GM20431 (cell line): Measurements from ENCODE around the gene INPP5B.
"Not testable (repeated sequence)": the region's sequence is repeated elsewhere in the genome, so short reads cannot be mapped to it uniquely, and the experiment has no call there.

ENCODE experiments used
- in situ Hi-C: fragments of 300-500 bp; cut with MseI, MboI; formaldehyde crosslinking; loops from one replicate; pipeline ENCODE4 v1.15.0; 2020; ENCODE audit warnings: low sequenced_read_pairs; ENCODE audit not compliant: unreplicated experiment

INPP5B gene

GRCh38 chr1:37919277-37919676 is 27.6 kb downstream of the INPP5B start:
- in situ Hi-C loops: no loop called here

- in situ Hi-C loops: no loop called here
Observed at GRCh38 chr1:37915476-37916093, 31.3 kb downstream of the INPP5B start.

GRCh38 chr1:37914719-37915475 is 32.0 kb downstream of the INPP5B start:
- in situ Hi-C loops: no loop called here

DNA sequence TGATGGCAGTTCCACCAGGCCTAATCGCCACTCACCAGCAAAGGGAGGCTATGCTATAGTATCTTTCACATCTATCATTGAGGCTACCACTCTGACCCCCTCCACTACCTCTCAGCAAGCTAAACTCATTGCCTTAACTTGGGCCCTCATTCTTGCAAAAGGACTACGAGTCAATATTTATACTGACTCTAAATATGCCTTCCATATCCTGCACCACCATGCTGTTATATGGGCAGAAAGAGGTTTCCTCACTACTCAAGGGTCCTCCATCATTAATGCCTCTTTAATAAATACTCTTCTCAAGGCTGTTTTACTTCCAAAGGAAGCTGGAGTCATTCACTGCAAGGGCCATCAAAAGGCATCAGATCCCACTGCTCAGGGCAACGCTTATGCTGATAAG is 35.4 kb downstream of the INPP5B start:
- in situ Hi-C loops: not testable (repeated sequence)

DNA sequence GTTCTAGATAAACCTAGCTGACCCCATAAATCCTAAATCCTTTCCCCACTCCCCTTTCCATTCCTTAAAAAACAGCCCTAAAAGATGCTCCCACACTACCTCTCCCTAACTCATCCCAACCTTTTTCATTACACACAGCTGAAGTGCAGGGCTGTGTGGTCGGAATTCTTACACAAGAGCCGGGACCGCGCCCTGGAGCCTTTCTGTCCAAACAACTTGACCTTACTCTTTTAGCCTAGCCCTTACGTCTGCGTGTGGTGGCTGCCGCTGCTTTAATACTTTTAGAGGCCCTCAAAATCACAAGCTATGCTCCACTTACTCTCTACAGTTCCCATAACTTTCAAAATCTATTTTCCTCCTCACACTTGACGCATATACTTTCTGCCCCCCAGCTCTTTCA is 36.0 kb downstream of the INPP5B start:
- in situ Hi-C loops: not testable (repeated sequence)

DNA sequence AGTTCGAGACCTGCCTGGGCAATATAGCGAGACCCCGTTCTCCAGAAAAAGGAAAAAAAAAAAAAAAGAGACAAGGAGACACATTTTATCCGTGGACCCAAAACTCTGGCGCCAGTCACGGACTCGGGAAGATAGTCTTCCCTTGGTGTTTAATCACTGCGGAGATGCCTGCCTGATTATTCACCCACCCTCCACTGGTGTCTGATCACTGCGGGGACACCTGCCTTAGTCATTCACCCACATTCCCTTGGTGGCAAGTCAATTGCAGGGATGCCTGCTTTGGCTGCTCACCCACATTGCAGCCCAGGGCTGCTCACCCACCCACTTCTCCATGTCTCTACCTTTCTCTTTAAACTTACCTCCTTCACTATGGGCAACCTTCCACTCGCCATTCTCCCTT is 38.3 kb downstream of the INPP5B start:
- in situ Hi-C loops: not testable (repeated sequence)

- in situ Hi-C loops: not testable (repeated sequence)
Observed at GRCh38 chr1:37907416-37908125, 39.3 kb downstream of the INPP5B start.

- in situ Hi-C loops: not testable (repeated sequence)
Observed at GRCh38 chr1:37906591-37906990, 40.3 kb downstream of the INPP5B start.

- in situ Hi-C loops: no loop called here
Observed at GRCh38 chr1:37905727-37906126, 41.1 kb downstream of the INPP5B start.

DNA sequence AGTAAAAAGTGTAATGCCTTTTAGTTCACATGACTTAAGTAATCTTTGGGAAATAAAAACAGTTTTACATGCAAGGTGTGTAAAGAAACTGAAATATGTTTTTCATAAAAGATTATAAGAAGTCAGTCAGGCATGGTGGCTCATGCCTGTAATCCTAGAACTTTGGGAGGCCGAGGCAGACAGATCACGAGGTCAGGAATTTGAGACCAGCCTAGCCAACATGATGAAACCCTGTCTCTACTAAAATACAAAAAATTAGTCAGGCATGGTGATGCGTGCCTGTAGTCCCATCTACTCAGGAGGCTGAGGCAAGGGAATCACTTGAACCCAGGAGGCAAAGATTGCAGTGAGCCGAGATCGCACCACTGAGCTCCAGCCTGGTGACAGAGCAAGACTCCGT is 42.9 kb downstream of the INPP5B start:
- in situ Hi-C loops: not testable (repeated sequence)

DNA sequence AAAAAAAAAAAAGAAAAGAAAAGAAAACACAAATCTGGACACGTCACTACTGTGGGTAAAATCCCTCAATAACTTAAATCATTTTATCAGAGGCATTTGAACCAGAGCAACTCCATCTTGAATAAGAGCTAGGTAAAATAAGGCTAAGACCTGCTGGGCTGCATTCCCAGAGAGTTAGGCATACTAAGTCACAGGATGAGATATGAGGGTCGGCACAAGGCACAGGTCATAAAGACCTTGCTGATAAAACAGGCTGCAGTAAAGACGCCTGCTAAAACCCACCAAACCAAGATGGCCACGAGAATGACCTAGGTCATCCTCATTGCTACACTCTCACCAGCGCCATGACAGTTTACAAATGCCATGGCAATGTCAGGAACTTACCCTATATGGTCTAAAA is 43.9 kb downstream of the INPP5B start:
- in situ Hi-C loops: no loop called here

DNA sequence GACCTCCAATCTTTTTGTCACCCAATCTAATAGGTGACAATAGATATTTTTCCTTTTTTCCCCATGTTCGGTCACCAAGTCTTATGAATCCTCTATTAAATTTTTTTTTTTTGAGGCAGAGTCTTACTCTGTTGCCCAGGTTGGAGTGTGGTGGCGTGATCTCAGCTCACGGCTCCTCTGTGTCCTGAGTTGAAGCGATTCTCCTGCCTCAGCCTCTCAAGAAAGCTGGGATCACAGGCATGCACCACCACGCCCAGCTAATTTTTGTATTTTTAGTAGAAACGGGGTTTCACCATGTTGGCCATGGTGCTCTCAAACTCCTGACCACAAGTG is 45.0 kb downstream of the INPP5B start:
- in situ Hi-C loops: no loop called here

GRCh38 chr1:37901191-37901892 is 45.5 kb downstream of the INPP5B start:
- in situ Hi-C loops: no loop called here

- in situ Hi-C loops: not testable (repeated sequence)
Observed at GRCh38 chr1:37897563-37897962, 49.3 kb downstream of the INPP5B start.

- in situ Hi-C loops: no loop called here
Observed at GRCh38 chr1:37893673-37894072, 53.2 kb downstream of the INPP5B start.

GRCh38 chr1:37892151-37893047 is 54.5 kb downstream of the INPP5B start:
- in situ Hi-C loops: no loop called here

- in situ Hi-C loops: no loop called here
Observed at GRCh38 chr1:37890378-37891014, 56.4 kb downstream of the INPP5B start.

- in situ Hi-C loops: loop anchor here (10.0 kb wide), 1 partner anchor 87 kb away; no protein-coding TSS in a partner anchor
Observed at GRCh38 chr1:37888022-37888700, 58.7 kb downstream of the INPP5B start.

- in situ Hi-C loops: loop anchor here (10.0 kb wide), 1 partner anchor 91 kb away; no protein-coding TSS in a partner anchor
Observed at GRCh38 chr1:37884145-37884544, 62.7 kb downstream of the INPP5B start.
